ENCODE data around the gene OPCML.

The OPCML gene

GRCh38 chr11:132504501-132505041 is 1027.7 kb downstream of the OPCML start:
- DNase-seq, result no peak

- DNase-seq, result no peak
These were observed 1030.9 kb downstream of the OPCML start for GRCh38 chr11:132501356-132501755.

- DNase-seq, result no peak
These were observed 1032.6 kb downstream of the OPCML start for GRCh38 chr11:132499661-132500060.

GRCh38 chr11:132496341-132496740 is 1036.0 kb downstream of the OPCML start:
- DNase-seq, result no peak

- no peak for DNase-seq
These were observed 1038.5 kb downstream of the OPCML start for GRCh38 chr11:132493801-132494200.

- no peak for DNase-seq
These were observed 1041.3 kb downstream of the OPCML start for GRCh38 chr11:132490978-132491377.

GRCh38 chr11:132486060-132486459 is 1046.2 kb downstream of the OPCML start:
- DNase-seq, result no peak

- DNase-seq, result no peak
These were observed 1057.3 kb downstream of the OPCML start for GRCh38 chr11:132475026-132475425.

- DNase-seq, result no peak
These were observed 1059.7 kb downstream of the OPCML start for GRCh38 chr11:132472411-132473172.

- no peak for DNase-seq
These were observed 1060.8 kb downstream of the OPCML start for GRCh38 chr11:132471466-132471865.

GRCh38 chr11:132466983-132467382 is 1065.3 kb downstream of the OPCML start:
- DNase-seq, result no peak

- DNase-seq, result no peak
These were observed 1067.4 kb downstream of the OPCML start for GRCh38 chr11:132464939-132465338.

GRCh38 chr11:132464003-132464342 is 1068.3 kb downstream of the OPCML start:
- no peak for DNase-seq

- DNase-seq, result no peak
These were observed 1068.9 kb downstream of the OPCML start for GRCh38 chr11:132463295-132464002.

GRCh38 chr11:132459736-132460135 is 1072.6 kb downstream of the OPCML start:
- DNase-seq, result no peak

GRCh38 chr11:132457445-132457844 is 1074.9 kb downstream of the OPCML start:
- DNase-seq, result no peak

GRCh38 chr11:132456751-132457328 is 1075.5 kb downstream of the OPCML start:
- no peak for DNase-seq

- DNase-seq, result no peak
These were observed 1077.3 kb downstream of the OPCML start for GRCh38 chr11:132455044-132455443.

GRCh38 chr11:132453406-132453805 is 1078.9 kb downstream of the OPCML start:
- no peak for DNase-seq

- DNase-seq, result no peak
These were observed 1079.7 kb downstream of the OPCML start for GRCh38 chr11:132452616-132453015.

- no peak for DNase-seq
These were observed 1080.2 kb downstream of the OPCML start for GRCh38 chr11:132451942-132452601.

- no peak for DNase-seq
These were observed 1081.7 kb downstream of the OPCML start for GRCh38 chr11:132450631-132451030.

GRCh38 chr11:132448334-132448995 is 1083.8 kb downstream of the OPCML start:
- DNase-seq, result no peak

All from stimulated activated CD4-positive, alpha-beta T cell treated with anti-CD3 and anti-CD28 coated beads, Interleukin-4, amount 100 ng/mL, for 24 hours (primary cell).